ENCODE results near the gene COMTD1. TPM values are rescaled to one million over a fixed set of nuclear protein-coding genes. Genes with fewer than 3 reads are reported as not detected.

Gene COMTD1
- 5.0 TPM for polyA plus RNA-seq (2013, experiment 1 of 2; ENCODE audit: insufficient read length)
- 5.0 TPM for polyA plus RNA-seq (2013, experiment 2 of 2; ENCODE audit: insufficient read length)

DNA sequence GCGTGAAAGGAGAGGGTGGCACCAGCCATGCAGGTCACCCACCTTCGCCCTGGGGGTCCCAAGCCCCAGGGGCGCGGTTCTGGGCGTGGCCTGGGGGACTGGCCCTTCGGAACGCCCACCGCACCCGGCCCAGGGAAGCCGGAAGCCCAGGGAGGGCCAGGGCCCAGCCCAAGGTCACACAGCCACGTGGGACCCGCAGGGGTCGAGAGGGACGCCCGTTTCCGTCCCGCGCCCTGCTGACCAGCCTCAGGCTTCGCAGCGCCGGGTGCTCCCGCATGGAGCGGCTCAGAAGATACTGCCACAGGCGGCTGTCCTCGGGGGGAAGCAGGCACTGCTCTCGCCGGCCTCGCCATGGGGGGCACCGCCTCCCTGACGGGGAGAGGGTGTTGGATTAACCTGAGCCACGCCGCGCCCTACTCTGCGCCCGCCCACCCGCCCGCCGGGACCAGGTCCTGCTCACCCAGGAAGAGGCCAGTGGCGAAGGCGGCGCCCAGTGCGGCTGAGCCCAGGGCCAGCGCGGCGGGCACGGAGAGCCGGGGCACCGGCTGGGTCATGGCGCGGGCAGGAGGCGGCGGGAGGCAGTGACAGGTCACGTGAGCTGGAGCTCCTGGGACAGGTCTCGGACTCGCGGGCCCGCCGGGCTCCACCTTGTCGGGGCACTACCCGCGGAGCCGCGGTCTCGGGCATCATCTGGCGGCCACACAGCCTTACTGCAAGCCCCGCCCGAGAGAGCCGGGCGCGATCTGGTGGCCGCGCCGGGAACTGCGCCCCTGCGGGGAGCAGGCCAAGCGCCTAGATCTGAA, at the start of gene COMTD1:
COMTD1 (minus strand) TSS at position 583 of the 803 bp plus-strand sequence; CDS start at position 554, 29 bp downstream.
- peak; percentile 82 for DNase-seq

DNA sequence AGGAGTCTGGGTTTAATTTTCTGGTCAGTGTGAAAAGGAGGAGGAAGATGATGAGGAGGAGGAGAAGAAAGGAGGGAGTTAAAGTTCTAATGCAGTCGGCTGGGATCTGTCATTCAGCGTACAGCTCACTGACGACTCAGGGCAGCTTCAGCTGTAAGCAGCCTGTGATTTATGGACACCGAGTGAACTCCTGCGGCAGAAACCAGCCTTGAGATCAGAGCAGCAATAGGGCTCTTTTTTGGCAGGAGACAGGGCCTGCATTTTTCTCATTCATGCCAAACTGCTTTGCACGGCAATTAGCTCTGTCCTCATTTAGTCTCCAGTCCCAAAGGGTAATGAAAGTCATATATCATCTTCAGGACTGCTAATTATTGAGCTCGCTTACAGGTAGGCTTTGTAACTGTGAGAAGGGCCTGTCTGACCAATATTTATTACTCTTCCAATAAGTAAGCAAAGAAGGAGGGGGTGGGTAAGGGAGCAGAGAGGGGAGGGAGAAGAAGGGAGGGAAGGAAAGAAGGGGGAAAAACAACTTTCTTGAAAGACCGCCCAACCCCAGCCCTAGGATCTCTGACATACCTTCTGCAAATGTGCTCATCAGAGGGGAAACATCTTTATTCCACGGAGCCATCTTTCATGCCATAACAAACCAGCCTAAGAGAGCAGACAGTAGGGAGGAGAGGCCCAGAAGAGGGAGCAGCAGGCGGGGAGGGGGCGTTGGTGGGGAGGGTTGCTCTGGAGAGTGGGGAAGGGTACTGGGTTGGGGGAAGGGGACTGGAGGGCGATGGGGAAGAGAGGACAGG, 48.1 kb upstream of the COMTD1 start:
- DNase-seq, result peak; percentile 97

DNA sequence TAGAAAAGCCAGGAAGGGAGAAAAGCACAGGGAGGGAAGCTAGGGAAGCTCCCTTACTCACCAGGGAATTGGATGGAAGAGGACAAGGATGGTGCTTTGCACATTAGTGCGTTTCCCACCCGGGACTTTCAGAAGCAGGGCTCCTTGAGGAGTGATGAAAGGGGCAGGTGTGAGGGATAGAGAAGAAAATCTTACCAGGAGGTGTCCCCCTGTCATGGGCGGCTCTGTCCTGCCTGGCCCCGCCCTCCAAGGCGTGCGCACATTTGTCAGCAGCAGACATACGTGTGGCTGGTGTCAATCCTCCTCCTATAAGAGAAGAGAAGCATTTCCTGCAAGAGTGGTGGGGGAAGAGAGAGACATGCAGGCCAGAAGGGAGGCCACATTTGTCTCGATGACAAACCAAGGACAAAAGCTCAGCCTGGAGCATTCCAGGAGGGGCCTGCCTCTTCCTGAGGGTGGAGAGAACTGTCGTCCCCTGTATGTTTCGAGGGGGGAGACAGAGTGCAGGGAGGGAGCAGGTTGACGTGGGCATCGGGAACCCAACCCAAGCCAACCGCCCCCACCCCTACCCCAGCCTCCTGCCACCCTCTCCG, 47.4 kb upstream of the COMTD1 start:
- peak; percentile 53 for DNase-seq

DNA sequence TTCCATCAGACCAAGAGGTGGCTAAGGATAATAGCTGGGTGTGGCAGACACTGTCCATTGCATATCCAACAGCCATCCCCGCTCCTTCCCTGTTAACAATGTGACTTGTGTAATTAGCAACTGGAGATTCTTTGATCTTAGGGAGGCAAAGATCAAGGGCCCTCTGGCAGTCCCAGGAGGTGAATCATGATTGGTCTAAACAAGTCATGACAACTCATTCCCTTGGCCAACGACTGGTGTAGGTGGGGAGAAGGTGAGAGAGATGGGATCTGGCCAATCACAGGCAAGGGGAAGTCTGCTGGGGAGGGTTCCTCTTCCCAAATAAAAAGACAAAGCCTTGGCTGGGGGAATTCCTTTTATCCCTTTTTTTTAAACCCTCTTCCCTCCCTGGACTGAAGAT, 46.2 kb upstream of the COMTD1 start:
- DNase-seq, result no peak

DNA sequence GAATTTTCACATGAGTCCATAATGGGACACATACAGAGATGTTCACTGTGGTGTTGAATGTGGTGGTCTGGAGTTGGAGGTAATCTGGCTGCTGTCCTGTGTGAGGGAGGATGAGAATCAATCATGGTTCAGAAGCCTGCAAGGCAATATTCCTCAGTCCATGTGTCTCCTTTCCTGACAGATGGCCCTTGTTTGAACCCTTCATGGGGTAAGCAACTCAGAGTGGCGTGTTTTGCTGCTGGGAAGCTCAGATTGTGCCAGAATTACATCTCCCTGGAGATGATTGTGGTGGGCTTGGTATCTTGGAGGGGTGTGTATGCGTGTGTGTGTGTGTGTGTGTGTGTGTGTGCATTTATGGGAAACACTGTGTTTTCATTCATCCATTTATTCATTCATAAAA, 44.5 kb upstream of the COMTD1 start:
- DNase-seq, result peak; percentile 48

DNA sequence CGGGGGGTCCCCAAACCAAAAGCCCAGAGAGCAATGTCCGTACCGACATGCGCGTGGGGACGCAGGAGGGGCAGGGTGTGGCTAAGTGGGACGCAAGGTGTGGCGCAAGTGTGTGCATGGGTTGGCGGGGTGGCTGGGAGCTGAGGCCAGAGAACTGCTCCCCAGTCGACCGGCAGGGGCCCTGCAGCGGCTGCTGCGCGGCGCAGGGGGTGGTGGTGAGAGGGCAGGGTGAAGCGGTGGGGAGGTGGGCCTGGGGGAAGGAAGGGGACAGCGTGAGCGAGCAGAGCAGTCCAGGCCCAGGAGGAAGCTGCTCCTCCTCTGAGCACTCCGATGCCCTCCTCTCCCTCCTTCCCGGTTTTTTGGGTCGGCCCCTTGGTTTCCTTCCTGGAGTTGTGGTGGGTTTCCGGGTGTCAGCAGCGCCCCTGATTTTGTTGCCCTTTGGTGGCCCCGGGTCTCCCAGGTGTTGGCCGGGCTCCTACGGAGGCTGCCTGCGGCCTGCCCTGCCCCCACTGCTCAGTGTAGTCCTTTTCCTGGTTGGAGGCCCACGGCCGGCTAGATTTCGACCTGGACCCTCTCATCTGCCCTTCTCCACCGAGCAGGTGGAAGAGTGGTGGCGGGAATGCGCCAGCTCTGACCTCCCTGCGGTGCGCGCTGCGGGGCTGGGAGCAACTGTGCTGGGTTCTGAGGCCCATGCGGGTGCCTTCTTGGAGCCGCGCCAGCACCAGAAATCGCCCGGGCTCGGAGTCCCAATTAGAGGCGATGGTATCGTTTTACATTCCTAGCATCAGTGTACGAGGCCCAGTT, 40.5 kb upstream of the COMTD1 start:
- no peak for DNase-seq

DNA sequence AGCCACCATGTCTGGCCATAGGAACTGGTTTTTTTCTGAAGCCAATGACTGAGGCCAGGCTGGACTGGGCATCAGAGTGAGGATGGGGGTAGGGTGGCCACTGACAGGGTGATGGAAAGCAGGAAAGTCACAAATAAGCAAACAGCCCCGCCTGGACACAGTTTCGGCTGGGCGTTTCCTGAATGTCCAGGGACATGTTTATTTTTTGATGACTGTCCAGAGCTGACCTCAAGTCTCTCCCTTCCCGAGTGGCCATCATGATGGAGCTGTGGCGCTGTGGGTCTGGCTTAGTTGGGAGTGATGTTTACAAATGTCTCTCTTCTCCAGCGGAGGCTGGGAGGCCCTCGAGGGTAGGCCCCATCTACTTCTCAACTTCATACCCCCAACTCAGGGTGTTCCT, 37.1 kb upstream of the COMTD1 start:
- no peak for DNase-seq

DNA sequence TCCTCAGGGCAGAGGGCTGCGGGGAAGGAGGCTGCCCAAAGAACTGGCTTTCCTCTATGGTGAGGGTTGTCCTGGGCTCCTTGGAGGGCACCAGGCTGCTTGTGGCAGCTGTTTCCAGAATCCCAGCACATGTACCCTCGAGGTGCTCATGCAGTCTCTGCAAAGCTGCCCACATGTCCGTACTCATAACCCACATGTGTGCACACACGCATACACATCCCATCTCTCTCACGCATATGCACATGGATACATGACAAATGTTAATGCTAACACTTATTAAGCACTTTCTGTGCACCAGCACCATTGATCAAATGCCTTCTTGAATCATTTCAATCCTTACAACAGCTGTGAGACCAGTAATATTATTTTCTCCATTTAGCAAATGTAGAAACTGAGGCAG, 36.3 kb upstream of the COMTD1 start:
- DNase-seq, result no peak

DNA sequence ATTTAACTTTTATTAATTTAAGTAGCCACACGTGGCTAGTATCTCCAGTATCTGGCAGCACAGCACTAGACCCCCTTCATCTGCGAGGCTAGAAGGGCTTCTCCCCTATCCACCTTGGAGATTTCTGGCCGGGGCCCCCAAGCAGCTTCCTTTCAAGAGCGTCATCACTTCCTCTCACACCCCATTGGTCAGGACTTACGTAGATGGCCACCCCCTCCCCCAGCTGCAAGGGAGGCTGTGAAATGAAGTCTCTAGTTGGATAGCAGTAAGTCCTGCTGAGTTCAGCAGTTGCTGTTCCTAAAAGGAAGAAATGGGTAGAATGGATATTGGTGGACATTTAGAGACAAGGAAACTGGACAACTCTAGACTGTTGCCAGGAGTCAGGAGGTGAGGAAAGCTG, 33.8 kb upstream of the COMTD1 start:
- DNase-seq, result no peak

DNA sequence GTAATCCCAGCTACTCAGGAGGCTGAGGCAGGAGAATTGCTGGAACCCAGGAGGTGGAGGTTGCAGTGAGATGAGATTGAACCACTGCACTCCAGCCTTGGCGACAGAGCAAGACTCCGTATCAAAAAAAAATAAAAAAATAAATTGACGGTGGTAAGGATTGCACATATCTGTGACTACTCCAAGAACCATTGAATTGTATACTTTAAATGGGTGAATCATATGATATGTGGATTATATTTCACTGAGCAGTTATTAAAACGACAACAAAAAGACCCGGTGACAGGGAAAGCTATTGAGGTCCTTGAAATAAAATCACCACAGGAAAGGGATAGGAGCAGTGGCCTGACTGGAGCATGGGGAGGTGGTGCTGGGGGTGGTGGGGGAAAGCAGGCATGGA, 31.2 kb upstream of the COMTD1 start:
- DNase-seq, result no peak

DNA sequence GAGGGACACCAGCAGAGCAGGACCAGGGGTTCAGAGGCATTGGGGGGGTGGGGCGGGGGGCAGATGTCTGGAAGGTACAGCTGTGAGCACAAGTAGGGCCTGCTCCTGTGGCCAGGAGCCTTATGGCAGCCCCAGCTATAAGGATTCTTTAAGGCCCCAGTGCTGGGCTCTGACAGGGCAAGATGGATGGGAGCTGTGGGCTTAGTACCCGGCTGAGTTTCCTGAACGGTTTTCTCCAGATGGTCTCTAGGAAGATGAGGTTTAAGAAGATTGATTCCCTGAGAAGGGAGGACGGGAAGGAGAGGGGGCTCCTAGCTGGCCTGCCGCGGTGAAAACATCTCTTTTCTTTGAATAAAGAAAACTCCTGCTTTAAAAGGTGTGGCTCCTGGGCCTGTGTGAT, 30.1 kb upstream of the COMTD1 start:
- DNase-seq, result no peak

DNA sequence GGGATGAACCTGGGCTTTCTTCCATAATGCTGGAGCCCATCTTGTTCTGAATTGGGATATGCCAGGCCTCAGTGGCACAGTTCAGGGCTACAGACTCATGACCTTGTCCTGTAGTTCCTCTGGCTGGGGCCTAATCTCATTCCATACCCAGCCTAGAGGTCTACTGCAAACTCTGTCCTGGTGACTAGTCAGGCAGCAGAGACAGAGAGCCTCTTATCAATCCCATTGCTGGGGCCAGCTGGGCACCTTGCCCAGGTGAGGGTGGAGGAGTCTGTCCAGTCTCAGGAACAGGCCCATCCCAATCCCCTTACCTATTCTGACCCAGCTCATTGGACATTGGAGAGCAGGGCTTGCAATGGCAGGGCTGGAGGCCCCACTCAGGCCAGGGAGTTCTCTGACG, 28.0 kb upstream of the COMTD1 start:
- no peak for DNase-seq

DNA sequence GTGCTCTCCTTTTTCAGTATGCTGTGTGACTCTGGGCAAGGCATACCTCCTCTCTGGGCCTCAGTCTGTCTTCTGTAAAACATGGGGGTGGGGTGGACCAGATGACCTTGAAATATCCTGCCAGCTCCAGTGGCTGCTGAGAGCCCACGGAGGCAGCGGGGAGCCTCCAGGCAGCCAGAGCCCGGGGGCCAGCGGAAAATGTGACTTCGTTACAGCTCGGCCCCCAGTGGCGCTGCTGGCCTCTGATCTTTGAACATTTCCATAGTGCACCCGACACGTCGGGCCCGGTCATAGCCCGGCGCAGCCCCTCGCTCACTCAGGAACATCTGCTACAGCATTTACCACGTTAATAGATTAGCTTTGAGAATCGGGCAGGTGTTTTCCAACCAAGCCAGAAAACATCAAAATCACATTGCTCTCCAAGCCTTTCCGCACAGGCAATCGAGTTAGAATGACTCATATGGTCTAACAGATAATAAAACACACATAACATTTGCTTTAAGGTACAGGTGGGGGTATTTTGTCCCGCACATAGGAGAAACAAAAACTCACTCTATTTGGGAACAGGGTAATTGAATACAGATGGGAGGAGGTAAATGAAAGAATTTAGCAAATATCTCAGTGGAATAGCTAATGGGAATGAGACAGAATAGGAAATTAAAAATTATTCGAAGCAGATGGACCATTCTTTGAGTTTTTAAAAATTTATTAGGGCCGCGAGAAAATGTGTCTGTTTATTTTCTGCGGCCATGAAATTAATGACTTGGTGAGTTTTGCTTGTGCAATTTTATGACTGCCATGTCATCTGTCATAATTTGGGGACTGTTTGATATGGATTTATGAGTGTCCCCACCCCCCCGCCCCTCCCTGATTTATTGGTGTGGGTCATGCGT, 26.3 kb upstream of the COMTD1 start:
- peak; percentile 36 for DNase-seq

DNA sequence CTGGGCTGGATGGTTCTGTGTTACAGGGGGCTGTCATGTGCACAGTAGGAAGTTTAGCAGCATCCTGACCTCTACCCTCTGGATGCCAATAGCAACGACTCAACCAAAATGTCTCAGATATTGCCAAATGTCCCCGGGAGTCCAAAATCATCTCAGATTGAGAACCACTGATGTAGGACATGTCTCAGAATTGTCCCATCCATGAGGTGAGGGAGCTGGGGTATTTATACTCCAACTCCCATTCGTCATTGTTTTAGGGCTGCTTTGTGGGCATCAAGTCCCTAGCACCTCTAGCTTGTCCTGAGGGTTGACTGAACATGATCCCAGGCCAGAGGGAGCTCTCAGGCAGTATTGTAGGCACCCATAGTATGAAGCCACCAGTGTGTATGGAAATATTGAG, 25.2 kb upstream of the COMTD1 start:
- DNase-seq, result no peak

DNA sequence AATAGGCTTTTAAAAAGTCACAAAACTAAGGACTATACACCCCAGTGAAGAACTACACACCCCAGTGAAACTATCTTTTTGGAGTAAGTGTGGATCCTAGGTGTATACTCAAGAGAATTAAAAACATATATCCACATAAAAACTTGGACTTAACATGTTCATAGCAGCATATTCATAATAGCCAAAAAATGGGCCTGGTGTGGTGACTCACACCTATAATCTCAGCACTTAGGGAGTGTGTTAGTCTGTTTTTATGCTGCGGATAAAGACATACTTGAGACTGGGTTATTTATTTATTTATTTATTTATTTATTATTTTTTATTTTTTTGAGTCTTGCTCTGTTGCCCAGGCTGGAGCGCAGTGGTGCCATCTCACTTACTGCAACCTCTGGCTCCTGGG, 19.0 kb upstream of the COMTD1 start:
- no peak for DNase-seq

DNA sequence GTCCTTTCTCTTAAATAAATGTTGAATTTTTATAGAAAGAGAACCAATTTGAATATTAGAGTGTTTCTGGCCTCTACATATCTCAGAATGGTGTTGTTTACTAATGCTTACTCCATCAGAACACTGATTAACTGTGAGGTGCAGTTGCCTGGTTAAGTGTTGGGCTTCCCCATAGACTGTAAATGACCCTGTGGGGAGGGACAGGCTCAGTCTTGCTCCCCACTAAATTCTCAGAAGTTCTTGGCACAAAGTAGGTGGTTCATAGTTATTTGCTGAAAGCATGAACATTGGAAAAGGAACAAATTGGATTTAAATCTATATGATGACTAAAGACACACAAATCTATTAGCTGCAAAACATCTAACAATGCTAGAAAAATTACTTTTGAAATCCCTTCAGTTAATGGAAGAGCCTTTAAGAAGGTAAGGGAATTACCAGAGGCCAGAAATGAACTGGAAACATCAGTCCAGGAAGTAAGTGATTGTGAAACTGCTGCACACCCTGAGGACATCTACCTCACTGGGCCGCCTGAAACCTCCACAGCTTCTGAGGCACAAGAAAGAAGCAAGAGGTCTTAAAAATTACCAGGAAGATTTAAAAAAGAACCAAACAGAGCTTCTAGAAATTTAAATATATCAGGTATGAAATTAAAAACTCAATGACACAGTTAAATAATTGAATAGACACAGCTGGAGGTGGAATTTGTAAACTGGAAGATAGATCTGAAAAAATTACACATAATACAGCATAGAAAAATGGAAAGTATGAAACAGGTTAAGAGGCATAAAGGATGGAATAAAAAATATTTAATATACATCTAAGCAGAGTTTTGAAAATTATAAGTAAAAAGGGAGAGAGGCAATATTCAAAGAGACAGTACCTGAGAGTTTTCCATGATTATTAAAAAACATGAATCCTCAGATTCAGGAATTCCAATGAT, 17.8 kb upstream of the COMTD1 start:
- no peak for DNase-seq

DNA sequence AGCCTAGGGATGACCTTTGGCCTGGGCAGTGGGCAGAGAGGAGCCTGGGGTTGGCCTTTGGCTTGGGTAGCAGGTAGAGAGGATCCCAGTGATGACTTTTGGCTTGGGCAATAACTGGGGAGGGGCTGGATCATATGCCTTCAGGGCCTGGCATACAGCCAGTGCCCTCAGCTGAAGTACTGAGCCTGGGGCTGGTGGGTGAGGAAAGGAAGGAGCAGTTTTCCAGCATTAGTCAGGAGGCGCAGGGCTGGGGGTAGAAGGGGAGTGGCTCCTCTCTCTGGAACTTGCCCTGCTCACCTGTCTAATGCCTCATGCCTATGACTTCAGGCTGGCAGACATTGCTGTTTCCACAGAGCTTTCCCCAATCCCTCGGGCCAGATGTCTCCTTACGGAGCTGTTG, 15.2 kb upstream of the COMTD1 start:
- no peak for DNase-seq

DNA sequence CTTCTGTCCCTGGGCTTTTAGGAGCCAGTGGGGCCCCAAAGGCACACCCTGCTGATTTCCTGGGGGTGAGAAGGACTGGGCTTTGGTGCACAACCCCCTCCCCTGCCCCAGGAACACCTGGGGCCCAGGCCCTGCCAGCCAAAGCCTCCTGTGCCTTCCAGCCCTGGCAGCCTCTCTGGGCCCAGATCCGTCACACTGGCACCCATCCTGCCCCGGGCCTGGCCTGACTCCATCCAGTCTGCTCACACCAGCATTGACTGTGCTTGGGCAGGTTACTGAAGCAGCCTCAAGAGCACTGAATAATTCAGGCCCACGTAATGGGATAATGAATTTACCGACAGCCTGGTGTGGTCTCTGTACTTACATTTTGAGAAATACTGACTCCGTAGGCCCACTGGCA, 12.0 kb upstream of the COMTD1 start:
- no peak for DNase-seq

DNA sequence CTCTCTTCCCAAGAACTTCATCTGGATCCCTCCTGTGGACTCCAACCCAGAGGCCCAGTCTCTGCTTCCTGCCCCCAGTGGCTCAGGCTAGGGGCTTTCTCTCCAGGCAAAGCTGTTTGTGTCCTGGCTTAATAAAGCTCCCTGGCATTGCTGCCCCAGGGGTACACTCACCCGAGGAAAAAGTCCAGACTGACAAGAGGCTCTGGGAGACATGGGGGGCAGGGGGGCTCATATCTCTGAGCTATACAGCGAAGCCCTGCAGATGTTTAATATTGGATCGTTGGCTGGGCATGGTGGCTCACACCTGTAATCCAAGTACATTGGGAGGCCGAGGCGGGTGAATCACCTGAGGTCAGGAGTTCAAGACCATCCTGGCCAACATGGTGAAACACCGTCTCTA, 10.7 kb upstream of the COMTD1 start:
- no peak for DNase-seq
